Measurements from ENCODE around the gene GRIN2C.

- TF ChIP-seq POLR2AphosphoS5 (IDR thresholded peaks at IDR 0.05; ENCODE audit: borderline replicate concordance, low read depth, low read length) (no peak), EZH2 (IDR thresholded peaks at IDR 0.05) (no peak)
Measured at GRCh38 chr17:74830861-74831260, 28.8 kb downstream of the GRIN2C start.

Measured in SK-N-MC (cell line).